Gastroesophageal sphincter (tissue), 4 donors: ENCODE measurements around the gene TEX29. TPM values are rescaled to one million over a fixed set of nuclear protein-coding genes. Genes with fewer than 3 reads are reported as not detected.

Experiments
- ATAC-seq: fragments of 150-250 bp; one replicate; pipeline ENCODE4 v1.9.1; 2016; ENCODE audit warnings: mild to moderate bottlenecking, moderate library complexity
- H3K27ac ChIP-seq, 4 donors: fragments of 200-600 bp; sonication (generic) in 3 of 4; 1 replicate in 3 of 4; 2 replicates in 1 of 4; pipeline ENCODE4 v1.5.1; 2016 to 2019
- H3K27me3 ChIP-seq: fragments of 200-600 bp; sonication (generic); one replicate; pipeline ENCODE4 v1.5.1; 2019
- H3K36me3 ChIP-seq, 2 donors: fragments of 200-600 bp; sonication (generic); one replicate each; pipeline ENCODE4 v1.5.1; 2019; ENCODE audit warnings: control low read depth in 1 of 2
- H3K4me1 ChIP-seq, 3 donors: fragments of 200-600 bp; sonication (generic); 1 replicate in 2 of 3; 2 replicates in 1 of 3; pipeline ENCODE4 v1.5.1; 2016 to 2019; ENCODE audit warnings: control low read depth in 2 of 3
- H3K4me3 ChIP-seq, 2 donors: fragments of 200-600 bp; sonication (generic); one replicate each; pipeline ENCODE4 v1.5.1; 2019; ENCODE audit warnings: mild to moderate bottlenecking in 1 of 2, moderate library complexity in 1 of 2
- H3K9me3 ChIP-seq, 3 donors: fragments of 200-600 bp; sonication (generic); one replicate each; pipeline ENCODE4 v1.5.1; 2017 to 2019; ENCODE audit warnings: control low read depth in 2 of 3
- EP300 ChIP-seq: sonication (generic); formaldehyde crosslinking; IDR thresholded peaks from one replicate; pipeline ENCODE4 v1.6.1; 2017; ENCODE audit warnings: antibody characterized with exemption, mild to moderate bottlenecking
- POLR2A ChIP-seq, 2 donors: fragments of 450-650 bp; IDR thresholded peaks; one replicate each; pipeline ENCODE4 v1.6.1; 2017; ENCODE audit warnings: antibody characterized with exemption in 2 of 2, mild to moderate bottlenecking in 2 of 2, moderate library complexity in 1 of 2
- POLR2AphosphoS5 ChIP-seq: sonication (generic); formaldehyde crosslinking; IDR thresholded peaks from one replicate; pipeline ENCODE4 v1.6.1; 2017; ENCODE audit warnings: antibody characterized with exemption
- WGBS, 2 donors: methylation state at CpG; one replicate each; pipeline ENCODE4 v1.1.5; 2018; ENCODE audit warnings: low coverage in 1 of 2; 5-methylcytosine and 5-hydroxymethylcytosine counted together
- total RNA-seq, 4 donors: library from RNA; depleted of rRNA; stranded (reverse); fragments of >200 nt; gene quantifications; one replicate each; pipeline ENCODE4 v1.1.0, GENCODE V29; 2016
- TF ChIP-seq, protein P1 (sequence below), 4 experiments: fragments of 200-600 bp in 2 of 4; fragments of 450-650 bp in 2 of 4; sonication (generic) in 1 of 4; IDR thresholded peaks; one replicate each; pipeline ENCODE4 v1.5.1; 2017 to 2019; ENCODE audit warnings: antibody characterized with exemption in 4 of 4, mild to moderate bottlenecking in 2 of 4, moderate library complexity in 2 of 4

The TEX29 gene
- total RNA-seq, 4 donors from 2014 or later = 1.9 TPM; not detected in 3

DNA sequence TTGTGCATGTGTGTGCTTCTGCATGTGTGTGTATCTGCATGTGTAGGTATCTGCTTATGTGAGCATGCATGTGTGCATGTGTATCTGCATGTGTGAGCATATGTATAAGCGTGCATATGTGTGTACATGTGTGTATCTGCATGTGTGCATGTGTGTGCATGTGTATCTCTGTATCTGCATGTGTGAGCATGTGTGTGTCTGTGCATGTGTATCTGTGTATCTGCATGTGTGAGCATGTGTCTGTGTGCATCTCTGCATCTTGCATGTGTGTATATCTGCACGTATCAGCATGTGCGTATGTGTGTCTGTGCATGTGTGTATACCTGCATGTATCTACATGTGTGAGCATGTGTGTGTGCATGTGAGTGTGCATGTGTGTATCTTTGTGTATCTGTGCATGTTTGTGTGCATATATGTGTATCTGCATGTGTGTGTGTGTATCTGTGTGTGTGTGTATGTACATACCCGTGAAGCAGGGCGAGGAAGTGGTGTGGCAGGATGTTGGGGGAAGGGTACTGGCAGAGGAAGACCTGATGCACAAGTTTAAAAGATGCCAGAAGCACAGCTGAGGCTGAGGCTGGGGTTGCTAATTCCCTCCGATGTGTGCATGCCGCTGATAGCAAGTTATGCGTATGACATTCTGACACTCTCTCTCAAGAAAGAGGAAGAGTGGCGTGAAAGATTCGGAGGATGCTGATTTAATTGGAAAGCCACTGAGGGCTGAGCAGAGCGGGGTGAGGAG is 64.2 kb downstream of the TEX29 start:
- 53 to 56% methylated on average over 10 of the region's 11 CpGs for WGBS, 2 donors
- ATAC-seq = no peak
- TF ChIP-seq, protein P1, sequence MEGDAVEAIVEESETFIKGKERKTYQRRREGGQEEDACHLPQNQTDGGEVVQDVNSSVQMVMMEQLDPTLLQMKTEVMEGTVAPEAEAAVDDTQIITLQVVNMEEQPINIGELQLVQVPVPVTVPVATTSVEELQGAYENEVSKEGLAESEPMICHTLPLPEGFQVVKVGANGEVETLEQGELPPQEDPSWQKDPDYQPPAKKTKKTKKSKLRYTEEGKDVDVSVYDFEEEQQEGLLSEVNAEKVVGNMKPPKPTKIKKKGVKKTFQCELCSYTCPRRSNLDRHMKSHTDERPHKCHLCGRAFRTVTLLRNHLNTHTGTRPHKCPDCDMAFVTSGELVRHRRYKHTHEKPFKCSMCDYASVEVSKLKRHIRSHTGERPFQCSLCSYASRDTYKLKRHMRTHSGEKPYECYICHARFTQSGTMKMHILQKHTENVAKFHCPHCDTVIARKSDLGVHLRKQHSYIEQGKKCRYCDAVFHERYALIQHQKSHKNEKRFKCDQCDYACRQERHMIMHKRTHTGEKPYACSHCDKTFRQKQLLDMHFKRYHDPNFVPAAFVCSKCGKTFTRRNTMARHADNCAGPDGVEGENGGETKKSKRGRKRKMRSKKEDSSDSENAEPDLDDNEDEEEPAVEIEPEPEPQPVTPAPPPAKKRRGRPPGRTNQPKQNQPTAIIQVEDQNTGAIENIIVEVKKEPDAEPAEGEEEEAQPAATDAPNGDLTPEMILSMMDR (IDR thresholded peaks at IDR 0.05) = no peak
- no peak for TF ChIP-seq POLR2AphosphoS5
- no peak for TF ChIP-seq POLR2A (IDR thresholded peaks at IDR 0.05)
- no peak for TF ChIP-seq EP300

DNA sequence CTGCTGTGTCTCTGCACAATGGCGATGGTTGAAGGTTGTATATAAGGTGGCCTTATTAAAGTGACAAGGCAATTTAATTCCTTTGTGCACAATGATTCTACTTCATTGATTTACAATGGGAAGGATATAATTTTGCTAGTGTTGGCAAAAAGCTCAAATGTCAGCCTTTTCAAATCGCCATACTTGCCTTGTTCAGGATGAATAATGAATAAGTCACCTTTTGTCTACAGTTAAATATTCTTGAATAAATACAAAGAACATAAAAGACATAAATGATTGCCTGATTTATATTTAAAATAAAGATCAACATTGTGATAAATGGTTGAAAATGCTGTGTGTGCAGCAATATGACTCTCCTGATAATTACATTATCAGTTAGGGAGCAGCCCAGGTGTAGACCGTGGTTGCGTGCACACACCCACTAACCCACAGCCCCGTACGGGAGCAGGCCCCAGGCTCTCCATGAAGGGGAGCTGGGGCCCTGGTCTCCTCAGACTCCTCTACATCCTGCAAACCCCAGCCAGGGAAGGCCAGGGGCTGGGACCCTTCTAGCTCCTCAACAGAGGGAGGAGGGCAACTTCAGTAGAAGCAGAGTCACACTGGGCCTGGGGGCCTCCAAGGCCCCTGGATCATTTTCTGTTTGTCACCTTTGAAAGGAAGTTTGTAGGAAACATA is 64.9 kb downstream of the TEX29 start:
- Histone ChIP-seq H3K4me3 (no peak overlapping the region), H3K36me3 (no peaks in the 10 kb centered on the region), H3K27me3 (peaks cover 43% of the 10 kb centered on the region), H3K4me1 (no peaks in the 10 kb centered on the region), H3K27ac (no peak overlapping the region), H3K9me3 (peaks cover 0 to 3% (median 0%) of the 10 kb centered on the region in 3 donors)
- 64 to 68% methylated on average over 2 to 6 of the region's 6 CpGs for WGBS, 2 donors
- no peak for TF ChIP-seq EP300
- TF ChIP-seq POLR2AphosphoS5 = no peak
- TF ChIP-seq, protein P1 (IDR thresholded peaks at IDR 0.05) = no peak
- no peak for TF ChIP-seq POLR2A (IDR thresholded peaks at IDR 0.05)
- ATAC-seq = no peak

More for the DNA sequence above, 64.2 kb downstream of the TEX29 start:
- no peaks in the 10 kb centered on the region for H3K4me1 ChIP-seq
- H3K36me3 ChIP-seq = no peaks in the 10 kb centered on the region
- H3K9me3 ChIP-seq = peaks cover 0 to 6% (median 0%) of the 10 kb centered on the region in 3 donors
- H3K27ac ChIP-seq = no peak overlapping the region
- H3K27me3 ChIP-seq = peaks cover 43% of the 10 kb centered on the region
- no peak overlapping the region for H3K4me3 ChIP-seq

DNA sequence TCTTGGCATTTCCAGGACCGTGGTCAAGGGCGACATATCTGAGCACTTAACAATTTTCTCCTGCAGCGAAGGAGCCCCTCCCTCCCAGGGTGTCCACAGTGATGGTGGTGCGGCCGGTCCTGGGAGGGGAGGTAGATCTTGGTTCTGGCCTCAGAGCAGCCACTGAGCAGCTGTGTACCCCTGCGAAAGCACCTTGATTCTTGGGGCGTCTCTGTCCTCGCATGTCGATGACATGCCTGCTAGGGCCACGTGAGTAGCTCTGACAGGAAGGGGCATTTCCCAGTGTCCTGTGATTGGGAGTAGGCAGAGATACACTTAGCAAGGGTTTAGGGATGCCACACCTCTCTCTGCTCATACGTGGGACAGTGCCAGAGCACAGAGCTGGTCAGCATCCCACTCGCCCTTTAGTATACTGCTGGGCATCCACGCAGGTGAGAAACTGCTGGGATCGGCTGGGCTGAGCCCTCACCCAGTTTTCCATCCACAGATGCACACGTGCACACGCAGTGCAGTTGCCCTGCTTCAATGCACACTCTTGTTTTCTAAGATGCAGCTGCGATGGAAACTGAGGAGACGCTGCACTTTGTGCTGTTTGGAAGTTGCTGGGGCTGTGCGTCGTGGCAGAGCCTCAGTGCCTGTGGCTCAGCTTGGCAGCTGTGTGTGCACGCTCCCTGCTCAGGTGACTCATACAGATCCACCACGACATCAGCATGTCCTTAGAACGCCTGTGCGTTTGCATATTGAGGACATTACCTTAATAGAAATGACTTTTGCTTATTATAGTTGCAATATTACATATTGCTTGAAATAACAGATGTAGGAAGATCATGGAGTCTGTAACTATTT is 66.8 kb downstream of the TEX29 start:
- no peak overlapping the region for H3K4me3 ChIP-seq
- no peak overlapping the region for H3K27ac ChIP-seq
- H3K4me1 ChIP-seq = no peaks in the 10 kb centered on the region
- TF ChIP-seq, protein P1 (IDR thresholded peaks at IDR 0.05) = no peak
- TF ChIP-seq POLR2A (IDR thresholded peaks at IDR 0.05) (no peak), EP300 (no peak), POLR2AphosphoS5 (no peak)
- H3K36me3 ChIP-seq = no peaks in the 10 kb centered on the region
- H3K9me3 ChIP-seq = no peaks in the 10 kb centered on the region
- WGBS, 2 donors = 76 to 87% methylated on average over 6 to 13 of the region's 24 CpGs
- no peak for ATAC-seq
- H3K27me3 ChIP-seq = peaks cover 30% of the 10 kb centered on the region

DNA sequence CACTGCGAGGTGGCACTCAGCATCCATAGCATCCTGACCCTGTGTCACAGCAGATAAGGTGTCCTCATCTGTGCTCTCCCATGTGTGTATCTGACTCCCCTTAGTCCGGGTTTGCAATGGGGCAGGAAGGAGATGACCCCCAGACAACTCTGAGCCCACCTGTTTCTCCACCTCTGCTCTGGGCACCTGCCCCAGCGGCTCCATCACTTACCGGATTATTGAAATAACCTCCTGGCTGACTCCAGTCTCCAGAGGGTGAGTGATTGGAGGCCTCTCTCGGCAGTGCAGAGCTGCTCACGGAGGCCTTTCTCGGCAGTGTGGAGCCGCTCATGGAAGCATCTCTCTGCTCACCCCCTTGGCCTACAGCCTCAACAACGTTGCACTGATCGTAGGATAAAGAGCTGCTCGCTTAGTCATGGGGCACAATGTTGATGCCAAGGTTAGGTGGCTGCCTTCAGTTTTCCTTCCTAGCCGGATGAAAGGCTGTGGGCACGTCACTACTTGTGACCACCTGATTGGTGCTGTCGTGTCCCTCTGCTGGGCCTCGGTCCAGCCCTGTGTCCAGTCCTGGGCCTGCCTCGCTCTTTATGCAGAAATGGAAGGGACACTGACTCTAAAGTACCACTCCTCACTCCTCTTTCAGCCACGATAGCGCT is 67.6 kb downstream of the TEX29 start:
- Histone ChIP-seq H3K4me1 (no peaks in the 10 kb centered on the region), H3K27ac (no peak overlapping the region), H3K36me3 (no peaks in the 10 kb centered on the region), H3K27me3 (peaks cover 23% of the 10 kb centered on the region), H3K9me3 (no peaks in the 10 kb centered on the region), H3K4me3 (no peak overlapping the region)
- TF ChIP-seq, protein P1 (IDR thresholded peaks at IDR 0.05) = no peak
- TF ChIP-seq EP300 (no peak), POLR2AphosphoS5 (no peak), POLR2A (IDR thresholded peaks at IDR 0.05) (no peak)
- ATAC-seq = no peak
- WGBS, 2 donors = 72 to 89% methylated on average over 3 to 10 of the region's 18 CpGs
